Activated CD4-positive, alpha-beta T cell treated with anti-CD3 and anti-CD28 coated beads, Interleukin-10, Interleukin-2, amounts not matched to agents 100 ng/mL and 50 ng/mL, durations not matched to agents 16 hours and 8 hours (primary cell): ENCODE data around the gene MPIG6B.

Experiments
- DNase-seq: peaks from one replicate; pipeline ENCODE4 v3.0.0-alpha.2; 2020

The MPIG6B gene, protein sequence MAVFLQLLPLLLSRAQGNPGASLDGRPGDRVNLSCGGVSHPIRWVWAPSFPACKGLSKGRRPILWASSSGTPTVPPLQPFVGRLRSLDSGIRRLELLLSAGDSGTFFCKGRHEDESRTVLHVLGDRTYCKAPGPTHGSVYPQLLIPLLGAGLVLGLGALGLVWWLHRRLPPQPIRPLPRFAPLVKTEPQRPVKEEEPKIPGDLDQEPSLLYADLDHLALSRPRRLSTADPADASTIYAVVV

GRCh38 chr6:31723245-31723979 is at the start of gene MPIG6B:
MPIG6B (plus strand) TSS chr6:31723373; CDS start chr6:31723384, 11 bp downstream.
- DNase-seq = no peak

DNA sequence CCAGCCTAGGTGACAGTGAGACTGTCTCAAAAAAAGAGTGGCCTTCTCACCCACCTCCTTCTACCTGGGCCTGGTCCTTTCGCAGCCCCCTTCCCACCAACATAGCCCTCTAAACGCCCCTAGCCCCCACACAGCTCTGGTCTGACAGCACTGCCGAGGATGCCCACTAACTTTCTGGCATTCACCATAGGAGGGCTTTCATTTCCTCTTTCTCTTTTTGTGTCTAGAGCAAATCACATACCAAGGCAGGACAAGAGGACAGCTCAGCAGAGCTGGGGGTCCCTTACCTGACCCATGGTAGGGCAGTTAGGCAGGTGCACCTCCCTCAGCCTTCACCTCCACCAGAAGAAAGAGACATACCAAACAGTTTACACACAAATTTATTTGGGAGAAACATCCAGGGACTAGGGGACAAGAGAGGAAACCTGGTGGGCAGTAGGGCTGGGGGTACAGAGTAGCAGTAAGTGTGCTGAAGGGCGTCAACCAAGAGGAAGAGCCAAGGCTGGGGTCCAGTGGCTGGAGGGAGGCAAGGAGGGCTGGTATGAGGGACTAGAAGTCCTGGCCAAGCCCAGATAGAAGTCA is 46.8 kb upstream of the MPIG6B start:
- no peak for DNase-seq

- DNase-seq = no peak
Measured at GRCh38 chr6:31676904-31677303, 46.3 kb upstream of the MPIG6B start.

- no peak for DNase-seq
Measured at GRCh38 chr6:31677955-31678354, 45.2 kb upstream of the MPIG6B start.

GRCh38 chr6:31680226-31681134 is 42.7 kb upstream of the MPIG6B start, which contains the start of gene LY6G5C:
LY6G5C (minus strand) TSS chr6:31681067; CDS start chr6:31680373, 694 bp downstream.
- peak; percentile 79 for DNase-seq

GRCh38 chr6:31681135-31681671 is 42.0 kb upstream of the MPIG6B start:
- peak; percentile 55 for DNase-seq

GRCh38 chr6:31683591-31683990 is 39.6 kb upstream of the MPIG6B start:
- DNase-seq = no peak

DNA sequence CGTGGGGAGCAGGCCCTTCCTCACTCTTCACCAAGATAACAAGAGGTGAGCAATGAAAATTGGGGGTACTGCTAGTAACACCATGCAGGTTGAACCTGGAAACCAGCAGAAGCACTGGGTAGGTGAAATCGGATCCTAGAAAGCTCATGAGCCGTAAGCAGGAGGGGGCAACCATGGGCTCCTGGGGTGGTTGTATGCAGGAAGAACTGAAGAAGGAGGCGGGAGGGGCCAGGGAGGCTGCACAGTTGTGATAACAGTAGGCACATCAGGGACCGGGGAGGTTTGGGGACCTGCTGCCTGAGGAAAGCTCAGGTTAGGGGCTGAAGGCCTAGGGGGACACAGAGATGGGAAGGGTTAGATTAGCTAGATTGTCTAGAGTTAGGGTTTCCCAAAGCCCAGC is 36.7 kb upstream of the MPIG6B start:
- no peak for DNase-seq

- no peak for DNase-seq
Measured at GRCh38 chr6:31687321-31687720, 35.9 kb upstream of the MPIG6B start.

DNA sequence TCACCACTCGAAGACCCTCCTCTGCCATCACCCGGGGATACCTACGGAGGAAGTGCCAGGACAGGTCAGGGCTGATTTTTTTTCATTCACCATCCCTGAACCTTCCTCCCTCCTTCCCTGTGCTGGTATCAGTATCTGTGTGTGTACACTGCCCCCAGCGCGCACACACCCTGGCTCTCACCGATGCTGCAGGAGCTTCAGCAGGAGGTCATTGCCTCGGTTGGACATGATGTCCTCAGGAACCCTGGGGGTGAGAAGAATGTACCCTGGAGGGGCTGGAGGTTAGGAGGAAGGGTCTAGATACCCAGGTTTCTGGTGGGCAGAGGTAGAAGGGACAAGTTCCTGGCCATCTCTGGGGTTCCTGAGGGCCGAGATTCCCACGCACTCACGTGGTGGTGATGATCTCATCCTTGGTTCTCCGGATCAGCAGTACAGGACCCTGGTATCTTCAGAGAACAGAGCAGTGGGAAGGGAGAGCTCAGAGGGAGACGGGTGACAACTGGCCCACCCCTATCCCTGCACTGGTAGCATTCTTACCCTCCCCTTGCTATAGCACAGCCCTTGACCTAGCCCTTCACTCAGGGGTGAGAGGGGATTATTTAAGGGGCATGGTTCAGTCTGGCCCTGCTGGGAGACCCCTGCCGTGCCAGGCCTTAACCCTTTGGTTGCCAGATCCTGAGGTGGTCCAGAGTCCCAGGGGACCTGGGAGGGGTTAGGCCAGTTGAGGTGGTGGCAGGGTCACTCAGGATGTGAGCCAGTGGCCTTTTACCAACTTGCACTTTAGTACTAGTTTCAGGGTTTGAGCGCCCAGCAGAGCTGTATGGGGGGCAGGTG is 35.1 kb upstream of the MPIG6B start:
- DNase-seq = no peak

- no peak for DNase-seq
Measured at GRCh38 chr6:31689249-31690110, 33.7 kb upstream of the MPIG6B start.

DNA sequence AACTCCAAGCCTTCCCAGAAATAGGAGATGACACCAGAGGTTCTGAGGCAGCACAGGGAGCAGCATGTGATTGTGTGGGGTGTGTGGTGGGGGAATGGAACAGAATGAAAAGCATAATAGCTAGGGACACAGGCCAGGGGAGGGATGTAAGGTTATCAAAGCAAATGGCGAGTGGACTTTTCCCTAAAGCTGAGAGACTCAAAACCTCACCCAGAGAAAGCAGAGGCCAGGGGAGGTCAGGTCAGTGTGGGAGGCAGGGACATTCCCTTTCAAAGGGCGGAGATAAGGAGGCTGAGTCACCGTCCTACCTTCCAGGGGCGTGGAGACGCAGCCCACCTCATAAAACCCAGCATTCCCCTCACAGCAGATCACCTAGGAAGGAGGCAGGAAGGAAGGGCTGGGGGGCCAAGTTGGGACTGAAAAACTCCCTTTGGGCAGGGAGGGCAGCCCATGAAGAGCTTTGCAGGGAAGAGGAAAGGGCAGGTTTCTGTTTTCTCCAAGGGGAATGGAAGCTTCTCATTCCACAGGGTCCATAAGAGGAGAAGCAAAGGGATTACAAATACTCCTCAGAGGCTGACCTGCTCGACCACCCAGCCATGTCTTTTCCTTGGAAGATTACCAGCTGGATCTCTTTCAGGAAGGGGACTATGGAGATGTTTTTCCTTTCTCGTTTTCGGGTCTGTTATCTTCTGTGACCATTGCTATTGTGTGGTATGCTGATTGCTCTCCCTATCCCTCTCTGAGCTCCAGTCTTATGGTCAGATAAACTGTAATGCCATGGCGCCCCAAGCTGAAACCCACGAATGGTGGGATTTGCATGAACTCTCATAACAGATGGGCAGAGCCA is 32.7 kb upstream of the MPIG6B start:
- DNase-seq = no peak

- no peak for DNase-seq
Measured at GRCh38 chr6:31691078-31691463, 32.1 kb upstream of the MPIG6B start.

GRCh38 chr6:31691564-31692108 is 31.5 kb upstream of the MPIG6B start:
- DNase-seq = no peak

DNA sequence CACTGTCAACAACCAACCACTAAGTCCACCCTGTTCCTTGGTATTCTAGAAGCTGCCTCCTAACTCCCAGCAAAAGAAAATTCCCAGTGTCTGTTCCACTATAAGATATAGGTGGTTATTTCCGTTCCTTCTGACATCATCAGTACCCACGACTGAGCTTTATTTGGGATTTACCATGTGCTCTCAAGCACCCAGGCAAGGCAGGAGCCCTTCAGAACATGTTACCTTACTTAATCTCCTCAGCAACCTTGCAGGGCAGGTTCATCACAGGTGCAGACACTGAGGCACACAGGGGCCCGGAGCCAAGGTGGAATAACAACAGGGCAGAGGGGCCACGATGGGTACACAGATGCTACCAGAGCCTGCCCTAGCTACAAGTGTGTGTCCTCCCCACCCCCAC is 30.8 kb upstream of the MPIG6B start:
- no peak for DNase-seq

GRCh38 chr6:31692886-31693285 is 30.3 kb upstream of the MPIG6B start:
- no peak for DNase-seq

DNA sequence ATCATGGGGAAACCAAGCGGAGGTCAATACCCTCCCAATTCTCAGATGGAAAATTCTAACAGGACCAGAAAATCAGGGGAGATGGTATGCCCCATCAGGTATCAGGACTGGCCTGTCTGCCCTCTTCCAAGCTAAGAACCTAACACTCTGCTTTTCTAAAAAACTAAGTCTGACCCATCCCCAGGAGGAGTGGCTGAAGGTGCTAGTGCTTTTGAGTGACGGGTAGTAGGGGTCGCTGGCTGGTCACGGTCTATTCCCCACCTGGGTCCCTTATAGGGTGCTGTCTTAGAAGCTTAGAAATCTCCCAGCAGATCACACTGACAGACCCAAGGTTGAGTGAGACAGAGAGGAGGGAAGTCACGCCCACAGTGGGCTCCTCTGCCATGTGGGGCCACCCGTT is 29.6 kb upstream of the MPIG6B start:
- no peak for DNase-seq

DNA sequence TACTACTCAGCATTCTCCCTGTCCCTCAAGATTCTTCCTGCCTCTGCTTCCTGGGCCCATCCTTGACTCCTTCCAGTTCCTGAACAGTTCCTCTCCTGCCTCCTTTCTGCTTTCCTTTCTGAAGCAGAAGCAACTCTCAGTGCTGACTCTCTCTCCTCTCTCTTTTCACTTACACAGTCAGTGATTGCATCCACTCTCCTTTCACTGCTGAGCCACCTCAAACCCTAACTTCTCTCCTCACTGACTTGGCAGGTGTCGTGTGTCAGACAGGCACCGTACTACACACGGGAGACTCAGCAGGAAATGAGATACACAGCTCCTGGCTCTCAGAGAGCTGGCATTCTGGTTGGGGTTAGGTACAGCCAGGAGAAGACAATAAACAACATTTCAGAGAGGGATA is 25.6 kb upstream of the MPIG6B start:
- peak; percentile 42 for DNase-seq

GRCh38 chr6:31700740-31701401 is 22.3 kb upstream of the MPIG6B start:
- no peak for DNase-seq
